Hepatocyte (in vitro differentiated cells): Measurements from ENCODE around the gene WASF3.

Experiments used
- EZH2 ChIP-seq: fragments of 200-600 bp; sonication (generic); IDR thresholded peaks from 2 replicates; pipeline ENCODE4 v1.6.1; 2016; ENCODE audit warnings: antibody characterized with exemption, mild to moderate bottlenecking, borderline replicate concordance
- EZH2phosphoT487 ChIP-seq: fragments of 200-600 bp; sonication (generic); IDR thresholded peaks from one replicate; pipeline ENCODE4 v1.6.1; 2018; ENCODE audit warnings: antibody characterized with exemption, mild to moderate bottlenecking, low read depth, moderate library complexity; ENCODE audit not compliant: unreplicated experiment, severe bottlenecking
- TF ChIP-seq, protein P1 (sequence below): fragments of 200-600 bp; sonication (generic); IDR thresholded peaks from 2 replicates; pipeline ENCODE4 v1.5.1; 2016; ENCODE audit warnings: antibody characterized with exemption, mild to moderate bottlenecking; ENCODE audit not compliant: poor library complexity

DNA sequence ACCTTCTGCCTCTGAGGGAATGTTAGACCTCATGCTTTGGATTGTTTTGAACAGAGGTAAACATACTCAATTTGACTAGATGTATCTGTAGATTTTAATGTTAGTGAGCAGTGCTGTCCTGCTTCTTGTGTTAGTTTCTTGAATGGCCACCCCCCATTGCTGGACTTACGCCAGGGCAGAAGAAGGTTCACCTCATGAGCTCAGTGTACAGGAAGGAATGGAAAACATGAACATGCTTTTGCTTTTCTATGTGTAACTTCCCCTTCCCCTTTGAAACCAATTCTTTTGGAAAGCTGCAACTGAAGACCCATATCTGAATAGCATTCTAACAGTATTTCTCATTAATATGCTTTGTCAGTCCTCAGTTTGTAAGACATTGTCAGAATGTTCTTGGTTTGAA, 32.3 kb downstream of the WASF3 start:
- TF ChIP-seq, protein P1, sequence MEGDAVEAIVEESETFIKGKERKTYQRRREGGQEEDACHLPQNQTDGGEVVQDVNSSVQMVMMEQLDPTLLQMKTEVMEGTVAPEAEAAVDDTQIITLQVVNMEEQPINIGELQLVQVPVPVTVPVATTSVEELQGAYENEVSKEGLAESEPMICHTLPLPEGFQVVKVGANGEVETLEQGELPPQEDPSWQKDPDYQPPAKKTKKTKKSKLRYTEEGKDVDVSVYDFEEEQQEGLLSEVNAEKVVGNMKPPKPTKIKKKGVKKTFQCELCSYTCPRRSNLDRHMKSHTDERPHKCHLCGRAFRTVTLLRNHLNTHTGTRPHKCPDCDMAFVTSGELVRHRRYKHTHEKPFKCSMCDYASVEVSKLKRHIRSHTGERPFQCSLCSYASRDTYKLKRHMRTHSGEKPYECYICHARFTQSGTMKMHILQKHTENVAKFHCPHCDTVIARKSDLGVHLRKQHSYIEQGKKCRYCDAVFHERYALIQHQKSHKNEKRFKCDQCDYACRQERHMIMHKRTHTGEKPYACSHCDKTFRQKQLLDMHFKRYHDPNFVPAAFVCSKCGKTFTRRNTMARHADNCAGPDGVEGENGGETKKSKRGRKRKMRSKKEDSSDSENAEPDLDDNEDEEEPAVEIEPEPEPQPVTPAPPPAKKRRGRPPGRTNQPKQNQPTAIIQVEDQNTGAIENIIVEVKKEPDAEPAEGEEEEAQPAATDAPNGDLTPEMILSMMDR: no peak
- TF ChIP-seq EZH2phosphoT487 (no peak), EZH2 (no peak)
